Measurements from ENCODE around the gene ITPRIP. TPM values are rescaled to one million over a fixed set of nuclear protein-coding genes. Genes with fewer than 3 reads are reported as not detected.
A peak's percentile ranks its signal among the peaks of the same experiment; 100 is the strongest.

The ITPRIP gene
- 10 to 100 TPM; 42.1 to 63.0 TPM for total RNA-seq

GRCh38 chr10:104337985-104338735 is at the start of gene ITPRIP:
TSS of gene ITPRIP (minus strand) at chr10:104338465. CDS start at chr10:104316051, 22,414 bp downstream.
- Mint-ChIP-seq H3K4me1 (ENCODE audit: low read depth in 2 of 2) (peaks cover 41 to 51% of the 10 kb centered on the region in 2 donors), H3K27ac (peak within 1 kb of the TSS; percentile 98 to 99), H3K4me3 (peak within 1 kb of the TSS; percentile 91), H3K9me3 (no peaks in the 10 kb centered on the region), H3K27me3 (no peaks in the 10 kb centered on the region), H3K36me3 (peaks cover 6% of the 10 kb centered on the region)
- ATAC-seq (peak; percentile 91), DNase-seq (ENCODE audit: low spot score) (peak; percentile 84)

GRCh38 chr10:104387130-104387888 is 49.0 kb upstream of the ITPRIP start:
- Mint-ChIP-seq H3K4me1 (ENCODE audit: low read depth in 2 of 2) (peaks cover 23 to 33% of the 10 kb centered on the region in 2 donors), H3K4me3 (peak overlapping the region; percentile 44), H3K27me3 (peaks cover 7 to 28% of the 10 kb centered on the region in 2 donors), H3K27ac (peak overlapping the region in 1 of 2 donors; percentile 17), H3K9me3 (no peaks in the 10 kb centered on the region), H3K36me3 (no peaks in the 10 kb centered on the region)
- no peak for DNase-seq (ENCODE audit: low spot score)
- peak in 1 of 2 donors; percentile 52 for ATAC-seq

GRCh38 chr10:104380336-104380735 is 42.1 kb upstream of the ITPRIP start:
- Mint-ChIP-seq H3K4me3 (no peak overlapping the region), H3K4me1 (ENCODE audit: low read depth in 2 of 2) (peaks cover 4 to 10% of the 10 kb centered on the region in 2 donors), H3K9me3 (no peaks in the 10 kb centered on the region), H3K27ac (no peak overlapping the region), H3K36me3 (no peaks in the 10 kb centered on the region), H3K27me3 (peaks cover 15 to 31% of the 10 kb centered on the region in 2 donors)
- DNase-seq (ENCODE audit: low spot score): no peak
- no peak for ATAC-seq

GRCh38 chr10:104376784-104377300 is 38.6 kb upstream of the ITPRIP start:
- Mint-ChIP-seq H3K9me3 (no peaks in the 10 kb centered on the region), H3K27ac (no peak overlapping the region), H3K4me3 (no peak overlapping the region), H3K4me1 (ENCODE audit: low read depth in 2 of 2) (no peaks in the 10 kb centered on the region), H3K27me3 (peaks cover 16 to 22% of the 10 kb centered on the region in 2 donors), H3K36me3 (no peaks in the 10 kb centered on the region)
- no peak for DNase-seq (ENCODE audit: low spot score)
- no peak for ATAC-seq

- no peak for ATAC-seq
- Mint-ChIP-seq H3K27ac (no peak overlapping the region), H3K36me3 (no peaks in the 10 kb centered on the region), H3K9me3 (no peaks in the 10 kb centered on the region), H3K27me3 (peaks cover 17 to 22% of the 10 kb centered on the region in 2 donors), H3K4me1 (ENCODE audit: low read depth in 2 of 2) (no peaks in the 10 kb centered on the region), H3K4me3 (no peak overlapping the region)
- DNase-seq (ENCODE audit: low spot score): no peak
These were observed 36.3 kb upstream of the ITPRIP start for GRCh38 chr10:104374591-104374990.

GRCh38 chr10:104371753-104372152 is 33.5 kb upstream of the ITPRIP start:
- Mint-ChIP-seq H3K9me3 (no peaks in the 10 kb centered on the region), H3K4me1 (ENCODE audit: low read depth in 2 of 2) (no peaks in the 10 kb centered on the region), H3K27ac (no peak overlapping the region), H3K36me3 (no peaks in the 10 kb centered on the region), H3K27me3 (peaks cover 22 to 25% of the 10 kb centered on the region in 2 donors), H3K4me3 (no peak overlapping the region)
- no peak for ATAC-seq
- no peak for DNase-seq (ENCODE audit: low spot score)

- peaks cover 10 to 24% of the 10 kb centered on the region in 2 donors for H3K27me3 Mint-ChIP-seq
- H3K36me3 Mint-ChIP-seq: no peaks in the 10 kb centered on the region
- no peak overlapping the region for H3K4me3 Mint-ChIP-seq
- no peaks in the 10 kb centered on the region for H3K9me3 Mint-ChIP-seq
- no peak for DNase-seq (ENCODE audit: low spot score)
- no peak for ATAC-seq
- H3K4me1 Mint-ChIP-seq (ENCODE audit: low read depth in 2 of 2): no peaks in the 10 kb centered on the region
- no peak overlapping the region for H3K27ac Mint-ChIP-seq
These were observed 30.1 kb upstream of the ITPRIP start for GRCh38 chr10:104368381-104368780.

GRCh38 chr10:104367904-104368303 is 29.6 kb upstream of the ITPRIP start:
- H3K4me3 Mint-ChIP-seq: no peak overlapping the region
- H3K4me1 Mint-ChIP-seq (ENCODE audit: low read depth in 2 of 2): no peaks in the 10 kb centered on the region
- peaks cover 10 to 27% of the 10 kb centered on the region in 2 donors for H3K27me3 Mint-ChIP-seq
- no peak for ATAC-seq
- H3K36me3 Mint-ChIP-seq: no peaks in the 10 kb centered on the region
- H3K27ac Mint-ChIP-seq: no peak overlapping the region
- H3K9me3 Mint-ChIP-seq: peaks cover under 1% of the 10 kb centered on the region
- DNase-seq (ENCODE audit: low spot score): no peak

- H3K36me3 Mint-ChIP-seq: no peaks in the 10 kb centered on the region
- H3K4me3 Mint-ChIP-seq: no peak overlapping the region
- peaks cover 0 to 9% of the 10 kb centered on the region in 2 donors for H3K27me3 Mint-ChIP-seq
- H3K4me1 Mint-ChIP-seq (ENCODE audit: low read depth in 2 of 2): peaks cover 4% of the 10 kb centered on the region in 2 donors
- ATAC-seq (no peak), DNase-seq (ENCODE audit: low spot score) (no peak)
- no peak overlapping the region for H3K27ac Mint-ChIP-seq
- H3K9me3 Mint-ChIP-seq: peaks cover 4% of the 10 kb centered on the region
These were observed 21.5 kb upstream of the ITPRIP start for GRCh38 chr10:104359811-104360210.

GRCh38 chr10:104353325-104354048 is 15.2 kb upstream of the ITPRIP start, which contains the start of gene CFAP58:
TSS of gene CFAP58 (plus strand) at chr10:104353833. CDS start at chr10:104353898, 65 bp downstream.
- ATAC-seq (peak; percentile 91 to 92), DNase-seq (ENCODE audit: low spot score) (peak; percentile 92)
- Mint-ChIP-seq H3K27ac (no peak within 1 kb of the TSS), H3K36me3 (no peaks in the 10 kb centered on the region), H3K4me1 (ENCODE audit: low read depth in 2 of 2) (peaks cover 0 to 8% of the 10 kb centered on the region in 2 donors), H3K4me3 (no peak within 1 kb of the TSS), H3K27me3 (no peaks in the 10 kb centered on the region), H3K9me3 (no peaks in the 10 kb centered on the region)

GRCh38 chr10:104351919-104352318 is 13.7 kb upstream of the ITPRIP start:
- Mint-ChIP-seq H3K4me1 (ENCODE audit: low read depth in 2 of 2) (peaks cover 0 to 8% of the 10 kb centered on the region in 2 donors), H3K36me3 (no peaks in the 10 kb centered on the region), H3K27me3 (no peaks in the 10 kb centered on the region), H3K4me3 (no peak overlapping the region), H3K27ac (no peak overlapping the region), H3K9me3 (no peaks in the 10 kb centered on the region)
- ATAC-seq (peak; percentile 29 to 34), DNase-seq (ENCODE audit: low spot score) (no peak)

- ATAC-seq: peak; percentile 63 to 81
- no peak overlapping the region for H3K27ac Mint-ChIP-seq
These were observed 12.9 kb upstream of the ITPRIP start for GRCh38 chr10:104351061-104351702.

GRCh38 chr10:104350127-104350635 is 11.9 kb upstream of the ITPRIP start:
- H3K4me3 Mint-ChIP-seq: no peak overlapping the region
- no peaks in the 10 kb centered on the region for H3K36me3 Mint-ChIP-seq
- H3K4me1 Mint-ChIP-seq (ENCODE audit: low read depth in 2 of 2): peaks cover 10 to 17% of the 10 kb centered on the region in 2 donors
- H3K27ac Mint-ChIP-seq: no peak overlapping the region
- no peaks in the 10 kb centered on the region for H3K9me3 Mint-ChIP-seq
- DNase-seq (ENCODE audit: low spot score): no peak
- H3K27me3 Mint-ChIP-seq: no peaks in the 10 kb centered on the region
- ATAC-seq: peak; percentile 44 to 46

More at GRCh38 chr10:104351061-104351702, 12.9 kb upstream of the ITPRIP start:
- Mint-ChIP-seq H3K4me3 (no peak overlapping the region), H3K4me1 (ENCODE audit: low read depth in 2 of 2) (peaks cover under 1 to 9% of the 10 kb centered on the region in 2 donors), H3K9me3 (no peaks in the 10 kb centered on the region), H3K27me3 (no peaks in the 10 kb centered on the region), H3K36me3 (no peaks in the 10 kb centered on the region)
- DNase-seq (ENCODE audit: low spot score): no peak

Measured in natural killer cell treated with Interleukin-12 subunit alpha and Interleukin-12 subunit beta and Interleukin-15 and Interleukin-18, amount 100 ng/mL, for 72 hours (primary cell).